MM.1S (cell line): ENCODE data around the gene RTRAF.

Experiments
- DNase-seq: peaks from one replicate; pipeline ENCODE4 v3.0.0-alpha.2; 2015
- H2AFZ ChIP-seq: fragments of 300-600 bp; sonication (generic); 2 replicates; pipeline ENCODE4 v1.6.0; 2016; ENCODE audit warnings: antibody characterized with exemption, low read length
- H3F3A ChIP-seq: fragments of 300-600 bp; sonication (generic); 2 replicates; pipeline ENCODE4 v1.6.1; 2016; ENCODE audit warnings: mild to moderate bottlenecking, antibody characterized with exemption, low read length, moderate library complexity, mixed read lengths; ENCODE audit not compliant: insufficient read depth
- H3K27ac ChIP-seq: fragments of 300-600 bp; sonication (generic); 2 replicates; pipeline ENCODE4 v1.5.1; 2016; ENCODE audit warnings: mild to moderate bottlenecking, low read length
- H3K27me3 ChIP-seq: fragments of 300-600 bp; sonication (generic); replicated peaks from 2 replicates; pipeline ENCODE4 v1.6.0; 2016; ENCODE audit warnings: low read length; ENCODE audit not compliant: insufficient read depth
- H3K36me3 ChIP-seq: fragments of 300-600 bp; sonication (generic); replicated peaks from 2 replicates; pipeline ENCODE4 v1.6.1; 2016; ENCODE audit warnings: mild to moderate bottlenecking, low read length, mixed read lengths; ENCODE audit not compliant: insufficient read depth
- H3K4me1 ChIP-seq: fragments of 300-600 bp; sonication (generic); 2 replicates; pipeline ENCODE4 v1.6.1; 2016; ENCODE audit warnings: low read length, mixed read lengths
- H3K4me2 ChIP-seq: fragments of 300-600 bp; sonication (generic); 2 replicates; pipeline ENCODE4 v1.6.0; 2016; ENCODE audit warnings: low read depth, low read length
- H3K4me3 ChIP-seq: fragments of 300-600 bp; sonication (generic); 2 replicates; pipeline ENCODE4 v1.5.1; 2016; ENCODE audit warnings: low read length, mixed read lengths
- H3K79me2 ChIP-seq: fragments of 300-600 bp; sonication (generic); 2 replicates; pipeline ENCODE4 v1.6.1; 2016; ENCODE audit warnings: mixed run types, low read length, mixed read lengths
- H3K9ac ChIP-seq: fragments of 300-600 bp; sonication (generic); 2 replicates; pipeline ENCODE4 v1.6.1; 2016; ENCODE audit warnings: low read length, mixed read lengths
- H3K9me2 ChIP-seq: fragments of 300-600 bp; sonication (generic); replicated peaks from 2 replicates; pipeline ENCODE4 v1.6.1; 2016; ENCODE audit warnings: mild to moderate bottlenecking, low read length, mixed read lengths; ENCODE audit not compliant: insufficient read depth
- H3K9me3 ChIP-seq: fragments of 300-600 bp; sonication (generic); replicated peaks from 2 replicates; pipeline ENCODE4 v1.6.1; 2016; ENCODE audit warnings: mild to moderate bottlenecking, low read length, mixed read lengths; ENCODE audit not compliant: insufficient read depth
- H4K20me1 ChIP-seq: fragments of 300-600 bp; sonication (generic); 2 replicates; pipeline ENCODE4 v1.6.1; 2016; ENCODE audit warnings: mild to moderate bottlenecking, low read length, moderate library complexity, mixed read lengths; ENCODE audit not compliant: insufficient read depth
- CTCF ChIP-seq: fragments of 300-600 bp; sonication (generic); IDR thresholded peaks from 2 replicates; pipeline ENCODE4 v1.5.1; 2016; ENCODE audit warnings: antibody characterized with exemption, low read length, mixed read lengths
- EZH2 ChIP-seq: fragments of 300-600 bp; sonication (generic); optimal IDR thresholded peaks from 2 replicates; pipeline ENCODE3; 2017; ENCODE audit warnings: low read depth, mild to moderate bottlenecking, antibody characterized with exemption, low read length, mixed read lengths
- EZH2phosphoT487 ChIP-seq: fragments of 300-600 bp; sonication (generic); IDR thresholded peaks from 2 replicates; pipeline ENCODE4 v1.6.1; 2018; ENCODE audit warnings: antibody characterized with exemption, low read length

The RTRAF gene

GRCh38 chr14:51990488-51990887, 1.1 kb downstream of the RTRAF start:
- Histone ChIP-seq H3K27ac (no peak overlapping the region), H3K4me1 (no peaks in the 10 kb centered on the region), H3K79me2 (peaks cover 33% of the 10 kb centered on the region), H3K9ac (peak overlapping the region; percentile 88; the same call in 1 of the 2 replicates), H3F3A (no peaks in the 10 kb centered on the region), H2AFZ (no peak overlapping the region), H4K20me1 (no peaks in the 10 kb centered on the region), H3K27me3 (no peaks in the 10 kb centered on the region), H3K4me3 (peak overlapping the region; percentile 76), H3K4me2 (peak overlapping the region; percentile 46), H3K36me3 (0 out of 2 replicates have a peak, but pooled peaks cover 3% of the 10 kb centered on the region), H3K9me2 (no peaks in the 10 kb centered on the region), H3K9me3 (no peaks in the 10 kb centered on the region)
- DNase-seq: no peak
- TF ChIP-seq EZH2phosphoT487: no peak
- TF ChIP-seq CTCF: no peak
- no peak for TF ChIP-seq EZH2

- H3K27ac ChIP-seq: no peak overlapping the region
- no peaks in the 10 kb centered on the region for H4K20me1 ChIP-seq
- no peak overlapping the region for H3K4me3 ChIP-seq
- H3K4me2 ChIP-seq: no peak overlapping the region
- TF ChIP-seq EZH2 (no peak), EZH2phosphoT487 (no peak), CTCF (no peak)
- H3F3A ChIP-seq: no peaks in the 10 kb centered on the region
- H3K4me1 ChIP-seq: no peaks in the 10 kb centered on the region
- no peaks in the 10 kb centered on the region for H3K27me3 ChIP-seq
- H3K79me2 ChIP-seq: peaks cover 40% of the 10 kb centered on the region
- DNase-seq: no peak
- no peaks in the 10 kb centered on the region for H3K9me3 ChIP-seq
- H3K9me2 ChIP-seq: no peaks in the 10 kb centered on the region
- 0 out of 2 replicates have a peak, but pooled peaks cover 3% of the 10 kb centered on the region for H3K36me3 ChIP-seq
- no peak overlapping the region for H3K9ac ChIP-seq
- no peak overlapping the region for H2AFZ ChIP-seq
These were observed 4.1 kb downstream of the RTRAF start for GRCh38 chr14:51993285-51993920.

GRCh38 chr14:51996148-51996746, 6.9 kb downstream of the RTRAF start:
- H3K4me1 ChIP-seq: no peaks in the 10 kb centered on the region
- peaks cover 22% of the 10 kb centered on the region for H3K79me2 ChIP-seq
- TF ChIP-seq EZH2: no peak
- peak; percentile 49 for TF ChIP-seq CTCF
- no peak for TF ChIP-seq EZH2phosphoT487

More at GRCh38 chr14:51996148-51996746, 6.9 kb downstream of the RTRAF start:
- Histone ChIP-seq H3K9me2 (no peaks in the 10 kb centered on the region), H3K9me3 (no peaks in the 10 kb centered on the region), H2AFZ (no peak overlapping the region), H3K4me3 (no peak overlapping the region), H3K36me3 (peaks cover 3% of the 10 kb centered on the region; the same call in 1 of the 2 replicates), H3K27me3 (no peaks in the 10 kb centered on the region), H3K4me2 (no peak overlapping the region), H3F3A (no peaks in the 10 kb centered on the region), H3K9ac (no peak overlapping the region), H3K27ac (no peak overlapping the region), H4K20me1 (no peaks in the 10 kb centered on the region)
- no peak for DNase-seq
